A673 (cell line): ENCODE measurements around the gene TAMALIN. TPM values are rescaled to one million over a fixed set of nuclear protein-coding genes. Genes with fewer than 3 reads are reported as not detected.

ENCODE experiments used
- BruUV-seq: library from RNA; stranded (reverse); fragments of 400-500 nt; replicated peaks from 2 replicates; lab custom pipeline; 2021; lab: Mats Ljungman, UMichigan
- CTCF ChIA-PET: fragments of 300-600 bp; sonication (Branson Sonifier 250); formaldehyde crosslinking; loops from one replicate; lab custom pipeline; 2022; ENCODE audit warnings: antibody characterized with exemption; lab: Charles Lee
- POLR2A ChIA-PET: fragments of 300-600 bp; sonication (Branson Sonifier 250); formaldehyde crosslinking; loops from one replicate; lab custom pipeline; 2022; ENCODE audit warnings: antibody characterized with exemption; ENCODE audit not compliant: low non-redundant PET; lab: Charles Lee
- DNase-seq: peaks from one replicate; pipeline ENCODE4 v3.0.0-alpha.2; 2015; ENCODE audit warnings: low spot score
- H3K27ac ChIP-seq: fragments of 200-600 bp; sonication (generic); 2 replicates; pipeline ENCODE4 v1.5.1; 2016; ENCODE audit warnings: mixed run types, low read depth, mild to moderate bottlenecking, mixed read lengths, antibody characterized with exemption, low read length; ENCODE audit not compliant: poor library complexity, severe bottlenecking
- H3K27me3 ChIP-seq: fragments of 200-600 bp; sonication (generic); replicated peaks from 2 replicates; pipeline ENCODE4 v1.6.1; 2017; ENCODE audit warnings: mixed run types, low read depth, mild to moderate bottlenecking, mixed read lengths, antibody characterized with exemption, low read length; ENCODE audit not compliant: insufficient read depth, poor library complexity
- H3K36me3 ChIP-seq: fragments of 200-600 bp; sonication (generic); 2 replicates; pipeline ENCODE4 v1.6.1; 2016; ENCODE audit warnings: mixed run types, mild to moderate bottlenecking, mixed read lengths, antibody characterized with exemption, low read length; ENCODE audit not compliant: insufficient read depth, poor library complexity, severe bottlenecking
- H3K4me1 ChIP-seq: fragments of 200-600 bp; sonication (generic); 2 replicates; pipeline ENCODE4 v1.6.1; 2017; ENCODE audit warnings: mixed run types, mild to moderate bottlenecking, mixed read lengths, antibody characterized with exemption, low read length; ENCODE audit not compliant: insufficient read depth, poor library complexity, severe bottlenecking
- H3K4me3 ChIP-seq: fragments of 200-600 bp; sonication (generic); 2 replicates; pipeline ENCODE4 v1.5.1; 2016; ENCODE audit warnings: low read depth, mixed run types, mild to moderate bottlenecking, mixed read lengths, low read length; ENCODE audit not compliant: poor library complexity, severe bottlenecking
- H3K9me3 ChIP-seq: fragments of 200-600 bp; sonication (generic); 2 replicates; pipeline ENCODE4 v1.6.1; 2016; ENCODE audit warnings: mixed run types, low read depth, mild to moderate bottlenecking, mixed read lengths, antibody characterized with exemption, low read length; ENCODE audit not compliant: poor library complexity, severe bottlenecking
- CTCF ChIP-seq: fragments of 300-800, 200-600 bp; sonication (generic); conservative IDR thresholded peaks from 2 replicates; pipeline ENCODE4 v1.5.1; 2017; ENCODE audit warnings: low read depth, mild to moderate bottlenecking, antibody characterized with exemption, low read length, moderate library complexity, mixed read lengths
- EZH2 ChIP-seq: fragments of 200-600 bp; sonication (generic); IDR thresholded peaks from 2 replicates; pipeline ENCODE4 v1.6.1; 2017; ENCODE audit warnings: borderline replicate concordance, low read depth, mild to moderate bottlenecking, mixed read lengths, antibody characterized with exemption, low read length; ENCODE audit not compliant: poor library complexity, severe bottlenecking
- intact Hi-C: fragments of 100-400 bp; cut with micrococcal nuclease; formaldehyde crosslinking; loops from one replicate; pipeline ENCODE4 v1.10.0; 2022; ENCODE audit not compliant: unreplicated experiment
- total RNA-seq: library from RNA; stranded (reverse); gene quantifications from 2 replicates; pipeline ENCODE4 v1.2.3, GENCODE V29; 2021

The TAMALIN gene
- total RNA-seq, 1 experiment from 2014 or later = 4.8 TPM

DNA sequence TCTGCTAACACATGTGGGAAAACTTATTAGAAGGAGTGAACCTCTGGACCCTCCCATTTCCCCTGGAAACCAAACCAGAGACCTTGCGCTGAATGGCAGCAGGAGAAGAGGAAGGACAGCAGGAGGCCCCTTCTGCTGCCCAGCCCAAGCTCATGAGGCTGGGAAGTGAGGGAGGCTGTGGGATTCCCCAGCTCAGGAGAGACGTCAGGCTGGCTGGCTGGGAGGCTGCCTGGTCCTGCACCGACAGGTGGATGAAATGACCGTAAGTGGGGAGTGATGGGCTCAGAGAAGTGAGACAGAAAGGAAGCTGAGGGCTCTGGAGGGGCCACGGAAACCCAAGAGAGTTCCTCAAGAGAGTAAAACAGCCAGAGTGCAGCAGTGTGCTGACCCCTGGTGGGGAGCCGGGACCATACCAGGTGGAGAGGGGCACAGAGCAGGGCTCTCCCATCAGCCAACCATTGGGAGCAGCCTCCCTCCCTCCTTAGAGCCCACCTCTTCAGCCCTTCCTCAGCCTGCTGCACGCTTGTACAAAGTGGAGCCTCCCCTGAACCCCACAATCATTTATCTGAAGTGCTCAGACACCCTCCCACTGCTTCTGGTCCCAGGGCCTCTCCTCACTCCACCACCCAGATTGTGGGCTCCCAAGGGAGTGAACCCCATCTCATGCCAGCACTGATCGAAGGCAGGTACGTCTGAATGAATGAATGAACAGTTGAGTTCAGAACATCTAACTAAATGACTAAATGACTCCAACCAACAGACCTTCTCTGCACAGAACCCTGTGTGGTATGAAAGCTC lies 14.0 kb downstream of the TAMALIN start:
- BruUV-seq = no TSS peak
- ChIA-PET CTCF (interaction anchor here (0.7 to 5.5 kb wide), 6 partner anchors 10 to 126 kb away, joined by 3 to 38 read pairs (median 4); no protein-coding TSS in a partner anchor), POLR2A (no interaction called here)
- Histone ChIP-seq H3K4me3 (no peak overlapping the region), H3K27ac (no peak overlapping the region), H3K27me3 (no peaks in the 10 kb centered on the region), H3K9me3 (no peaks in the 10 kb centered on the region), H3K4me1 (peaks cover 11% of the 10 kb centered on the region), H3K36me3 (no peaks in the 10 kb centered on the region)
- TF ChIP-seq EZH2 = no peak
- TF ChIP-seq CTCF = peak; percentile 71
- peak; percentile 73 for DNase-seq
- intact Hi-C loops = no loop called here

GRCh38 chr12:52022841-52023181 lies 16.1 kb downstream of the TAMALIN start:
- Histone ChIP-seq H3K27me3 (no peaks in the 10 kb centered on the region), H3K4me1 (peaks cover 19% of the 10 kb centered on the region), H3K4me3 (peak overlapping the region; percentile 60), H3K9me3 (no peaks in the 10 kb centered on the region), H3K27ac (no peak overlapping the region), H3K36me3 (no peaks in the 10 kb centered on the region)
- ChIA-PET POLR2A (interaction anchor here (0.7 kb wide), 1 partner anchor 16 kb away, joined by 7 read pairs; no protein-coding TSS in a partner anchor), CTCF (interaction anchor here (0.7 to 5.5 kb wide), 11 partner anchors 9 to 128 kb away, joined by 3 to 38 read pairs (median 4); partner anchors contain the start of gene TAMALIN)
- TF ChIP-seq CTCF (no peak), EZH2 (no peak)
- DNase-seq = no peak
- intact Hi-C loops = loop anchor here (1.0 kb wide), 2 partner anchors 18 to 30 kb away; no protein-coding TSS in a partner anchor
- no TSS peak for BruUV-seq

- Histone ChIP-seq H3K9me3 (no peaks in the 10 kb centered on the region), H3K4me1 (peaks cover 19% of the 10 kb centered on the region), H3K27me3 (no peaks in the 10 kb centered on the region), H3K36me3 (no peaks in the 10 kb centered on the region), H3K4me3 (peak overlapping the region; percentile 60), H3K27ac (peak overlapping the region; percentile 44)
- POLR2A ChIA-PET = no interaction called here
- TF ChIP-seq EZH2 (no peak), CTCF (peak; percentile 99)
- DNase-seq = peak; percentile 86
- no TSS peak for BruUV-seq
- intact Hi-C loops = loop anchor here (1.0 kb wide), 2 partner anchors 18 to 30 kb away; no protein-coding TSS in a partner anchor
- CTCF ChIA-PET = interaction anchor here (0.5 to 5.5 kb wide), 13 partner anchors 9 to 130 kb away, joined by 3 to 38 read pairs (median 4); partner anchors contain the start of gene TAMALIN
Measured at GRCh38 chr12:52023182-52023975, 16.6 kb downstream of the TAMALIN start.
